Activated naive CD4-positive, alpha-beta T cell treated with Interleukin-2 at 50 U/mL for 16 hours (primary cell): Measurements from ENCODE around the gene TTLL11.

Source experiments
- DNase-seq: peaks from one replicate; pipeline ENCODE4 v3.0.0-alpha.2; 2020

The TTLL11 gene

DNA sequence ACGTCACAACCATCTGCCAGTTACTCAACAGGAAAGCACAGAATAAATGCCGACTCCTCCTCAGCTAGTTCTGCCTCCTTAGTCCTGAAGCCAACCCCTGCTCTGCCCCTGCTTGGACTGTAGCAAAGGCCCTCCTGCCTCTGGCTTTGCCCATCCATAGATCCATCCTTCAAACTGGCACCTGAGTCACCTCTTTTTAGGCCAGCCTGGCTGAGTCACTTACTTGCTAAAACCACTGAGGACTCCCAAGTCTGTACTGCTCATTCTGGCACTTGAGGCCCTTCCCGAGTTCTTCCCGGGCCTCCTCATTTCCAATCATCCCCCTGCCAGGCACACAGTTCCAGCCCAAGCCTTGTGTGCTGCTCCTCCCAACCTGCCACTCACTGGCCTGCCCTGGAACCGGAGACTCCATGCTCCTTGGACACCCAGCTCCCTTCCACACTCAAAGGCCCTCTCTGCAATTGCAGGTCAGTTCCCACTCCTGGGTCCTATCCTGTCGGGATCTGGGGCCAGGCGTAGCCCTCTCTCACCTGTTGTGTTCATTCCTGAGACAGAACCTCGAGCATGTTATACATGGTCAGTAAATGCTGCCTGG lies 221.6 kb downstream of the TTLL11 start:
- no peak for DNase-seq

DNA sequence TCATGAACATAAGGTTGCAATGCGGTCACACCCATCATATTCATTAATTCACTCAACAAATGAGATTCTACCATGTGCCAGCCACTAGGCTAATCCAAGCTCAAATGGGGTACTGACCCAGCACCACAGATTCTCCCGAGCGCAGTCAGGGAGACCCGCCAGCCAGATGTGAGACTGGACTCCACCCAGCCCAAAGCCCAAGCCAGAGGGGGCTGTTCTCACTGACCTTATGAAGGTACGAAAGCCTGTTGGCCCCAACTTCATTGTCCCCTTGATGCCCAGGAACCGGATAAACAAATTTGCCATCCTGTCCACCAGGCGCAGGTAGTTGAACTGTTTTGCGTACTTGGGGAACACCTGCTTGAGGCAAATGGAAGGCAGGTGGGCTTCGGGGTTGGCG lies 222.8 kb downstream of the TTLL11 start:
- no peak for DNase-seq

DNA sequence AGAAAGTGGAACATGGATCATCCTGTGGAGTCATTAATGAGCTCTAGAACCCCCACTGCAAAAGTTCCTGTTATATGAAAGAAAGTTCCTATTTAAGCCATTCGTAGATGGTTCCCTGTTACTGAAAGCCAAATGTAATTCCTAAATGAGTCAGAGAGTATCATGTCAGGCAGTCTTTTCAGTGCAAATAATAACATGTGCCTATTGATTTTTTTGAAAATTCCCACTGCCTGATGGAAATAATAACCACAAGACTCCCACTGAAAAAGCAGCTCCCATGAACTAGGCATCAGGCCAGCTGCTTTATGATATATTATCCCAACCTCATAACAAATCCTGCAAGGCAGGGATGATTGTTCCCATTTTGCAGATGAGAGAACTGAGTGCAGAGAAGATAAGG lies 224.5 kb downstream of the TTLL11 start:
- no peak for DNase-seq

DNA sequence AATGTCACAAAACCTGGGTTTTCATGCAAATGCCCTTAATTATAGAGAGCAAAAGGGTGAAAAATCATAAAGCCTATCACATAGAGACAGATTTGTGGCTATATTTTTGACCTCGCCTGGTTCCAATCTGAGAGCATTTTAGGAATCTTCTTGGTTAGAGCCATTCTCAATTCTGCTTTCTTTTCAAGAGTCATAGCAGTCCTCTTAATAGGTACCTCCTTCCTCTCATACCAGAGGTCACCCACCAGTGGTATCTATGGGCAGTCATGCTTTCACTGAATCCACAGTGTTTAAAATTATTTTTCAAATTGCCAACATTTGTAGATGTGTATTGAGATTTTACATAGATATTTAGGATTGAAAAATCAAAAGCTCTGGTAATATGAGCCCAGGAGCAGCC lies 226.2 kb downstream of the TTLL11 start:
- no peak for DNase-seq

DNA sequence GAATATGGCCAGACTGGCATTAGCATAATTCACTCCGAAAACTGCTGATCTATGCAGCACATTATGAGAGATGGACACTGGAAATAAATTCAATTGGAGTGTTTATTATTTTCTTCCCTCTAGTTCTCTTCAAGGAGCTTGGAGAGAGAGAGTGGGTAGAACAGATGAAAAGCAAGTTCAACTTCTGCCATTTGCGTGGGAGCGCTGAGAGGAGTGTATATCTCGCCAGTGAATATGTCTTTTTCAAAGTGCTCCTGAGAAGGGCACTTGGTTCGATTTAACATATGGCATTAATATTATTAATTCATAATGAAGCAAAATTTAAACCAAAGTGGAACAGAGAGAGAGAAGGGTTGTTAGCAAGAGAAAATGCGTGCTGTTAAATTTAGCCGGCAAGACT lies 227.2 kb downstream of the TTLL11 start:
- no peak for DNase-seq

DNA sequence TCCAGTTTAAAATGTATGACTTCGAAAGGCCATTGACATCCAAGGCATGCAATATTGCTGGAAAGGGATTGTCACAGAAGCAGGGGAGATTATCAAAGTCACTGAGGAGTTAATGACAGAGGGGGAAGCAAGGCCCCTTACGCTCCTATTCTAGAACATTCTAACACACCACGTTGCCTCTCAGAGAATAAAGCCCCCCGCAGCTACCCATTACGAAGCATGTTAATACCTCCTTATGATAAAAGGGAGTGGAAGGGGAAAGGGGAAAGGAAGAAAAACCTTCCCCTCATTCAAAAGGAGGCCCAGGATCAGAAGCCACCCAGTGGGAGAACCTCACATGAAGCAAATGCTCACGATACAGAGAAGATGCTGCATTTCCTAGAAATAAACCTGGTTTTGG lies 228.0 kb downstream of the TTLL11 start:
- no peak for DNase-seq

DNA sequence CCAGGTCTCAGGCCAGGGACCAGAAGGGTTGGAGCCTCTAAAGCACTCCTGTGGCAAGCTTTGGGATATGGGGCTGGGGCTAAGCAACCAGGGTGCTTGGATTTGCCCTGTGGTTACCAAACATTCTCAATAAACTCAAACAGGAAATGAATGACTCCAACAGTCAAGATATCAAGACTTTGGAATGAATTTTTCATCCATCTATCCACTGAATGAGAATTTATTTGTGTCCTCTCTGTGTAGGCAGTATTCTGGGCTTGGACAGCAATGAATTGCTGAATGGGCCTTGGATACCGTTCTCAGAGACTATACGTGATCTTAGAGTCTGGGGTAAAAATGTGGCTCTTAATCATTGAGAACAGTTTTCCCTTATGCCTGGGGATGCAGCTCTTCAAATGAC lies 229.2 kb downstream of the TTLL11 start:
- no peak for DNase-seq

DNA sequence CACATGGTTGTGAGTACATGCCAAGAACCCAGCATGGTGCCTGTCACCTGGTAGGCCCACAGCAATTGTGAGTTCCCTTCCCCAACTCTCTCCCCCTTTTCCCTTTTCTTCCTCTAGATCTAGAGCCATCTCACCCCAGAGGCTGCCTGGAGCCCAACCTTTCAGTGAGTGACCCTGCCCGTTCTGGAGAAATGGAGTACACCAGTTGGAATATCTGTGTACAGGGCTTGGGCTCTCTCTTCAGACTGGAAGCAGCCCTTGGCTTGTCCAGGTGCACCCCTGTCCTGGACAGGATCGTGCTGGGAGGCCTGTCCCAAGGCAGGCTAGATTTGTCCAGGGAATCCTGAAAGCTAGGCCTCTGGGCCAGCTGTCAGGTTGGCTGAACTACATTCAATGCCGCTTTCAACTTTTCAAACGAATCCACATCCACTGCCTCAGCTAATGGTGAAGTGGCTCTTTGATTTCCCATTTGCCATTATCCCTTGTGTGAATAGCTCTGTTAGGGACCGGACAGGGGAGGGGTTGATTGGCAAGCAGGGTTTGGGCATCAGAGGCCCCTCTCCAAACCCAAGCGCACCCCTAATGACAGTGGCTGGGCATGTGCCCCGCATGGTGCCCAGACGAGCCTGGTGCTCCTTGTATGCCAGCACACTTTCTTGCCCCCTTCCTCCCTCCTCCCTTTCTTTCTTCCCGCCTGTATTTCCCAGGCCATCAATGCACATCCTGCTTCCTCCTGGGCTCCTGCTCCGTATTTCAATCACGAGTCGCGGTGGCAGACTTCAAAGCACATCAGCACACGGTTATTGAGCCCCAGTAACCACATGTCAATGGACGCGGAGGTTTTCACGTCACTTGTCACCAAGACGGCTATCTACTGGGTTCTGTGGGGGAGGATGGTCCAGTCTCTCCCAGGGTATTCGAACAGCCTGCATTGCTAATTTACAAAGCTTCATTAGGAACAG lies 230.5 kb downstream of the TTLL11 start:
- DNase-seq: no peak

DNA sequence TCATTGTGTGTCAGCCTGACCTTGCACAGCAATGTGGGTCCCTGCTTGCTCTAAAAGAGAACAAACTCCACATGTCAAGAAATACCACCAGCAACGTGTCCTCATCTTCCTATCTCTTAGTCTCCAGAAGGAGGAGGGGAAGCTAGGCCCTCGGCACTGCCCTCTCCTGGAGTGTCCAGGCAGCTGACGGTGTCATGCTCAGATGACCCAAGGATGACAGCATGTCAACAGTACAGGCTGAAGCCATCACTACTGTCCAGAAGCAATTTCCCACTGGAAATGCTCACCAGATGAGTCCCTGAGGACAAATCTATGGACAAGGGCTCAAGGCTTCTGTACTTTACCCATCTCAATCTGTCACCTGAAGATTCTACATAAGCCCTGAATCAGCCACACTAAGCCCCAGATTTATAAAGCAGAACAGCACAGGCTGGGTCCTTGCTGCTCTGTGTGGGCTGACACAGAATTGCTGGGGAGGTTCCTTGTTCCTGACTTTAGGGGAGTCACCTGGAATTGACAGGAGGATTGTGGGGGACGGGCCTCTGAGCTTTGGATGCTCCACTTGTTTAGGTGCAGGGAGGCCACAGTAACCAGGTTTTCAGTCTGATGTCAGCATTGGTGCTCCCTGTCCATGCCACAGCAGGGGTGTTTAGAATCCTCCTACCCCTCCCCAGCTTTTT lies 231.5 kb downstream of the TTLL11 start:
- no peak for DNase-seq

DNA sequence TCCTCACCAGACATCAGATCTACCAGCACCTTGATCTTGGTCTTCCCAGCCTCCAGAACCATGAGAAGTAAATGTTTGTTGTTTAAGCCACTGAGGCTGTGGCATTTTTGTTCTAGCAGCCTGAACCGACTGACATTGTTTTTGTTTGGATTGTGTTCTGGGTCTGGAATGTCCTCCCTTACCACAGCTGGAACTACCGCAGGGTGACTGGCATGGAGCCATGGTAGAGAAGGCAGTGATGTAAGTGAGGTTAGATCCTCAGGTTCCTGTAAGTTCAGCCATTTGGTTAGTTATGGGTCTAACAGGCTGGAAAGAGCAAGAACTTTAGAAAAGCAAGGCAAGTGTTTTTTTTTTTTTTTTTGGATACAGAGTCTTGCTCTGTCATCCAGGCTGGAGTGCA lies 232.4 kb downstream of the TTLL11 start:
- DNase-seq: no peak

DNA sequence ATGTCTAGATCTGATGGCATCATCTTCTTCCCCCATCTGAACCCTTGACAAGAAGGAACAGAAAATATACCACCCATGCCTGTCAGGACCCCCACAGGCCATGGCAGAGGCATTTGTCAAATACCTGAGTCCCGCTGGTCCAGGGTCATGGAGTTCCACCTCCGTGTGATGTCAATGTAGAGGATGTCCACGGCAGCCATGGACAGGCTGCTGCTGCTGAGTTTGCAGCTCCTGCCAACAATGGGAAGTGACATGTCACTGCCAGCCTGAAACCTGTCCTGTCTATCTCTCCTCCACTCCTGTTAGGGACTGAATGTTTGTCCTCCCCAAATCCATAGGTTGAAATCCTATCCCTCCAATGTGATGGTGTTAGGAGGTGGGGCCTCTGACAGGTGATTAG lies 232.9 kb downstream of the TTLL11 start:
- DNase-seq: no peak

DNA sequence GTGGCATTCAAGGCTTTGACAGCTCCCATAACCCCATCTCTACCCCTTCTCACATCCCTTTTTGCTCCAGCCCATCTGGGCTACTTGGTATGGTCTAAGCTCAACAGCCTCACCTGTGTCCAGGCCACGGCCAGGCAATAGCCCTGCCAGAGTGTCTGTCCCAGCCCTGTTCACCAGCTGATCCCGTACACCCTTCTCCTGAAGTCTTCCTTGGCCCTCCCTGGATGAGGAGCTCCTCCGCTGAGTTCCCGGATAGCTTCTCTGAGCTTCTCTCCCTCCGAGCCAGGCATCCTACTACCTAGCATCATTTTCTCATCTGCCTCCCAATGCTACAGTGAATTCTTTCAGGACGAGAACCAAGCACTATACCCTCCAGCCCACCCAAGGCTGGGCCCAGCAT lies 233.5 kb downstream of the TTLL11 start:
- no peak for DNase-seq

DNA sequence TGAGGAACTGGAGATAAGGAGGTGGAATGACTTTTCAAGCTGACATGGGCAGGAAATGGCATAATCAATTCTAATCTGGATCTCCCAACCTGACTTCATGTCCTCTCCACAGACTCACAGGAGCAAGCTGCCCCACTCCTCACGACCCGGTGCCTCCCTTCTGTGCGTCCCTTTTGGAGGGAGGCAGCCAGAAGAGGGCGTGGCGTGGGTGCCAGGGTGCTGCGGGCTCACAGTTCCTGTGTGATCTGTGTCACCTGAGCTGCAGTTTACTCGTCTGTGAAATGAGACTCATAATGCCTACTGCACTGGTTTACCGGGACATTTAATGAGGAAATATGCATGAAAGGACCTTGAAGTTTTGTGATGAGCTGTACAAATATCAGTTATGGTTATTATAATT lies 234.3 kb downstream of the TTLL11 start:
- DNase-seq: no peak

DNA sequence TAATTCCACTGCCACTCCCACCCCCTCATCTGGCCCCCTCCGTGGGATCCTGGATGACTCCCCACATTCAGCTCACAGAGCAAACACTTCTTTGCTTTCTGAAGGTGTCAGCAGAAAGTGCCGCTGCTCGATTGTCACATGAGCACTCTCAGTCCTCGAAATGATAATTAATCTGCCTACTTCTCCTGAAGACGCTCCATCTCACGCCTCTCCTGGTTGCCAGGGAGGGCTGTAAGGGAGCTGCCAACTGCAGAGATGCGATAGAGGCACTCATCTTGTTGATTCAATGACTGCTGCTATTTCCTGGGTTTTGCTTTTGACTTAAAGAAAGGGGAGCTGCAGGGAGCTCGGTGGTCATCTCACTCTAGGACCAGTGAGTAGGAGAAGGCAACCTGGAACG lies 235.2 kb downstream of the TTLL11 start:
- no peak for DNase-seq

DNA sequence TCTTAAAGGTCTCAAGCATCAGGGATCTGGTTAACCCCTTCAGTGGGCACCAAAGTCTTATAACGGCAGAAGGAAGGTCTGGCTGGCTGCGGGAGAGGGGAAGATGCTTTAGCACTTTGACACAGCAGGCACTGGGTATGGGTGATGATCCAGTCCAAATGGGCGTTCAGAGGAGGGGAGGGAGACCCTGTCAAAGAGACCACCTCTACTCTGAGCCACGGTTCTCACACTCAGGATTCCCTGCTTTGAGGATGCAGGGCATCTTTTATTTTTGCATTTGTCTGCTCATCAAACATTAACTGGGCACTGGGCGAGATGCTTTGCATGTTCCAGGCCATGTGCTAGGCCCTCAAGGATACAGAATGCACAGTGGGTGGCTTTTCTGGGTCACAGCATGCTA lies 237.6 kb downstream of the TTLL11 start:
- DNase-seq: no peak

DNA sequence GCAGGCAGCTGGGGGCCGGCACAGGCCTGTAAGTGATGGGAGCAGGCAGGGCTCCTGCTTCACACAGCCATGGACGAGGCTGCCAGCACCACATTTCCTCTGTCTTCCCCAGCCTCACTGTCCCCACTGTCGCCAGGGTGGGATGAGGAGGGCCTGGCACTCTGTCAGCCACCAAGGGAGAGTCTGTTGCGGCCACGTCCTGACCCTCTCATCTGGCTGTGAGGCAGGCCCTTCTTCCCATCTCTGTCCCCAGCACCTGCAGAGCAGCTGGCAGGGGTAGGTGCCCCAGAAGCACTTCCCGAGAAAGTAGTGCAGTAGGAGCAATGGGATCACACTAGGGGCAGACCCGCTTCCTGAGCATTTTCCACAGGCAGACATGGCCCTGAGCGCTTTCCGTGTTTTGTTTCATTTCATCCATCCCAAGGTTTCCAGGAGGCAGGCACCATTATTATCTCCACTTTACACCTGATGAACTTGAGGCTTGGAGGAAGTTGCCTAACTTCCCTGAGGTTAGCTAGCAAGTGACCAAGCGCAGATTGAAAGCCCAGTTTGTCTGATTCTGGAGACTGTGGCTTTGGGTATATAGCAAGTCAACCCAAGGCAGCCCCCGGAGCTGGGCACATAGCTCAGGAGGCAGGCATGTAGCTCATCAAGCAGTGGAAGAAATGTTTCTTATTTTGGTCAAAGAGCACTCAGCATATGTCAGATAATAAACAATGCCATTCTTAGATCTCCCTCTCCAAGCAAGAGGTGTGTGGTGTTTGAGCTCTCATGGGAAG lies 239.3 kb downstream of the TTLL11 start:
- DNase-seq: no peak

DNA sequence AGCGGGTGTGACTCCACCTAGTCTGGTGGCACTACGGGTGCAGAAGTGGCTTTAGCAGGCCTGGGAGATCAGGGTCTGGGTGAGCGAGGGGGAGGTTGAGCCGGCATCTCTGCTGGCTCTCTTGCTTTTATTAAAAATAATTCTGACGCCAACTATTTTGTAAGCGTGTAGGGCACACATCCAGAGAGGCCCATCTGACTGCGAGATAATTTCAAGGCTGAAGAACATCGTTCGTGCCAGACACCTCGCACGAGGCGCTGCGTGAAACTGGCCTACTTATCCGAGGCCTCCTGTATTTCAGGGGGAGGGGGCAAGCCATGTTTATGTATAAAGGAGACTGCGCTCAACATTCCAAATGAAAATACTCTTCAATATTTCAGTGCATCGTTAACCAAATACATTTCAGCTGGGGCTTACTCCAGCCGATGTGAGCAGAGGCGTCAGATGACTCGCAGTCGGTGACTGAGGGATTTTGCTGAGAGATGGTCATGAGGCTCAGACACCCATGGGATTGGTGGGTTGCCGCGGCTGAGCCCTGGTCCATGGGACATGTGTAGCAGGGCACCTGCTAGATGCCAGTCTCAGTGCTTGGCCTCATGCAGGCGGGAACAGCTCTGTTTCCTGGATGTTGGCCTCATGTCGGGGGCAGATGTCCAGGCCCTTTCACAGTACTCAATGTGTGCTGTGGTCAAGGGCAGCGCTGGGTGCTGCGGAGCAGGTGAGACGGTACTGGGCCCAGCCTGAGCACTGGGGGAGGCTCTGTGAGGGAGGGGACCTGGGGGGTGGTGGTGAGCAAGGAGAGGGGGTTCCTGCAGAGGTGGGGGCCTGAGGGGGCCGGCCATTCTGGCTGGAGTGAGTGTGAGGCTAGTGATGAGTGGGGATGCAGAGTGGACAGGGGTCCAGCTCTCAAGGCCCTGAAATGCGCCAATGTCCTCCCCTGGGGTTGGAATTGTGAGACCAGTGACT lies 240.2 kb downstream of the TTLL11 start:
- no peak for DNase-seq

DNA sequence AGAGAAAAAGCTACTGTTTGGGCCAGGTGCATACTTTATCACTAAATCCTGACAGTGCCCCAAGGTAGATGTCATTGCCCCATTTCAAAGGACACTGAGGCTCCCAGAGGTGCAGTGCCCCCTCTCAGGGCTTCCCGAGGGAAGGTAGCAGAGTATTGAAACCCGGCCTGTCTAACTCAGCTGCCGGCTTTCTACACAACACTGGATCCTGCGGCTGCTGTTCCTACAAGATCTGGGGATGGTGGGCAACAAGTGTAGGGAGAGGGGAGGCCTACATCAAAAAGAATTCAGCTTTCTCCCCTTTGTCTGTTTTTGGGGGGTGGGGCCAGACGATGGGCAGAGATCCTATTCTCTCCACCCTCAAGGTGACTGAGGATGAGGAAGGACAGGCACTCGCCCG lies 240.9 kb downstream of the TTLL11 start:
- no peak for DNase-seq

DNA sequence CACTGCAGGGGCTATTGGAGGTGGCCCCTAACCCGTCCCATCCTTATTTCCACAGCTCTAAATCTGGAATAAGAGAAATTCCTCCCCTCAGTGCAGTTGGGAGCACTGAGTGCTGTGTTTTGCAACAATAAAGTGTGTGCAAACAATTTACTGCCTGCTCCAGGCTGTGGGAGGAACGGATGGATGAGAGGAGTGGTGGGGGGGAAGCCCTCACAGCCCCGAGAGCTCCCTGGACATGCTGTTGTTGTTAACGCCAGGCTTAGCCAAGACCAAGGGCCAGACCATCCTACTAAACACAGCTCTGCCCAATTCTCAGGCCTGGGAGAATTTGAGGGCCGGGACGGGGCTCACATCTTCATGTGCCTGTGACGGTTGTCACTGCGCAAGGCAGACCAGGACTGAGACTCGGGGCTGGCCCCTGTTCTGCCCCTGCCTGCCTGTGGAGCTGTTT lies 241.4 kb downstream of the TTLL11 start:
- no peak for DNase-seq

DNA sequence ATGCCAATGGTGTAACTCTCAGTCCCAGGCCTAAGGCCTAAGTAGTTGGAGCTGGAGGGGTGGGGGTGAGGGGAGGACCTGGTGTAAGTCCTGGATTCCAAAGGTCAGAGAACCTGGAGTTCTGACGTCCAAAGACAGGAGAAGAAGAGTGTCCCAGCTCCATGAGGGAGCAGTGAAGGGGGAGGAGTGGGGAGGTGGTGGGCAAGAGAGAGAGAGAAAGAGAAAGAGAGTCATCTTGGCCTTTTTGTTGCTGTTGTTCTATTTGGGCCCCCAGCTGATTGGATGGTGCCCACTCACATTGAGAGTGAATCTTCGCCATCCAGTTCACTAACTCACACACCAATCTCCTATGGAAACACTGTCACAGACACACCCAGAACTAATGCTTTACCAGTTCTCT lies 242.7 kb downstream of the TTLL11 start:
- DNase-seq: no peak

DNA sequence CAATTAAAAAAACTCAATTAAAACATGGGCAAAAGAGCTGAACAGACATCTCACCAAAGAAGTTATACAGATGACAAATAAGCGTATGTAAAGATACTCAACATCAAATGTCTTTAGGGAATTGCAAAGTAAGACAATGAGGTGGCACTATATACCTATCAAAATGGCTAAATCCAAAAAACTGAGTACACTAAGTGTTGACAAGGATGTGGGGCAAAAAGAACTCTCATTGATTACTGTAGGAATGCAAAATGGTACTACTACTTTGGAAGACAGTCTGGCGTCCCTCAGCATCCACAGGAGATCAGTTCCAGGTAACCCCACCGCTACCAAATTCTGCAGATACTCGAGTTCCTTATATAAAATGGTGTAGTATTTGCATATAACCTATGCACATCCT lies 243.6 kb downstream of the TTLL11 start:
- no peak for DNase-seq

DNA sequence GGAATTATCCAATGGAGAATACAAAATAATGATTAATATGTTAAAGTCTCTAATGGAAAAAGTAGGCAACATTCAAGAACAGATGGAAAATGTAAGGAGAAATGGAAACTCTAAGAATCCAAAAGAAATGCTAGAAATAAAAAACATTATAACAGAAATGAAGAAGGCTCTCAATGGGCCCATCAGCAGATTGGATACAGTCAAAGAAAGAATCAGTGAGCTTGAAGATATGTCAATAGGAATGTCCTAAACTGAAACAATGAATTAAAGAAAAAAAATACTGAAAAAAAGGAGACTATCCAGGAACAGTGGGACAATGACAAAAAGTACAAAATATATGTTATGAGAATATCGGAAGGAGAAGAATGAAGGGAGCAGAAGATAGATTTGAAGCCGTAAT lies 248.5 kb downstream of the TTLL11 start:
- no peak for DNase-seq
